H1 (cell line): ENCODE results near the gene PCNX1. TPM values are rescaled to one million over a fixed set of nuclear protein-coding genes. Genes with fewer than 3 reads are reported as not detected.

Experiments used
- CTCF ChIA-PET: fragments of 300-600 bp; sonication (Branson Sonifier 250); formaldehyde crosslinking; loops from one replicate; lab custom pipeline; 2021; ENCODE audit not compliant: partially characterized antibody; lab: Charles Lee
- POLR2A ChIA-PET: fragments of 300-600 bp; sonication (Branson Sonifier 250); formaldehyde crosslinking; loops from one replicate; lab custom pipeline; 2021; ENCODE audit warnings: inconsistent platforms; ENCODE audit not compliant: partially characterized antibody; lab: Charles Lee
- DNase-seq, 2 experiments: peaks; one replicate each; pipeline versions ENCODE4 v3.0.0 to v3.0.0-alpha.2; 2010 to 2022; ENCODE audit warnings: low spot score in 2 of 2, low read depth in 1 of 2, mixed read lengths in 1 of 2
- FAIRE-seq: peaks from 2 replicates; lab custom pipeline; 2011; peaks lifted over from hg19 to GRCh38; lab: Jason Lieb, UNC
- H2AFZ ChIP-seq: 2 replicates; pipeline ENCODE4 v1.8.1; 2012; ENCODE audit warnings: low read length, inconsistent platforms
- H2AK5ac ChIP-seq: 2 replicates; pipeline ENCODE4 v1.6.1; 2013; ENCODE audit warnings: low read depth, low read length
- H2BK120ac ChIP-seq: replicated peaks from 2 replicates; pipeline ENCODE3; 2013; ENCODE audit warnings: low read depth, low read length, inconsistent platforms
- H2BK12ac ChIP-seq: 2 replicates; pipeline ENCODE4 v1.6.1; 2013; ENCODE audit warnings: low read depth, low read length
- H2BK15ac ChIP-seq: 2 replicates; pipeline ENCODE4 v1.6.1; 2013; ENCODE audit warnings: low read length
- H2BK20ac ChIP-seq: 2 replicates; pipeline ENCODE4 v1.6.1; 2013; ENCODE audit warnings: low read length
- H2BK5ac ChIP-seq: 2 replicates; pipeline ENCODE4 v1.6.1; 2013; ENCODE audit warnings: low read depth, low read length
- H3K14ac ChIP-seq: 2 replicates; pipeline ENCODE4 v1.6.1; 2013; ENCODE audit warnings: inconsistent platforms; ENCODE audit not compliant: insufficient read length
- H3K18ac ChIP-seq: 2 replicates; pipeline ENCODE4 v1.6.1; 2013; ENCODE audit warnings: low read length; ENCODE audit errors: extremely low read depth
- H3K23ac ChIP-seq: 2 replicates; pipeline ENCODE4 v1.6.1; 2013; ENCODE audit warnings: inconsistent platforms; ENCODE audit not compliant: insufficient read length
- H3K23me2 ChIP-seq: 2 replicates; pipeline ENCODE4 v1.6.1; 2013; ENCODE audit warnings: low read depth, low read length
- H3K27ac ChIP-seq: 2 replicates; pipeline ENCODE4 v1.6.1; 2011; ENCODE audit warnings: low read depth, low read length, inconsistent platforms
- H3K27me3 ChIP-seq, 4 experiments: replicated peaks in 1 of 4; 1 replicate in 1 of 4; 2 replicates in 3 of 4; pipeline versions ENCODE4 v1.6.1 to v1.8.1; 2011 to 2013; ENCODE audit warnings: low read length in 3 of 4, mild to moderate bottlenecking in 3 of 4, inconsistent platforms in 2 of 4, mixed read lengths in 2 of 4, moderate library complexity in 1 of 4; ENCODE audit not compliant: control insufficient read depth in 3 of 4, insufficient read depth in 3 of 4; ENCODE audit errors: extremely low read depth in 1 of 4
- H3K36me3 ChIP-seq, 4 experiments: 2 replicates each; pipeline versions ENCODE4 v1.6.1 to v1.8.1; 2011 to 2013; ENCODE audit warnings: mild to moderate bottlenecking in 4 of 4, low read length in 3 of 4, moderate library complexity in 2 of 4, control low read depth in 1 of 4, inconsistent platforms in 1 of 4; ENCODE audit not compliant: insufficient read depth in 4 of 4, control insufficient read depth in 2 of 4
- H3K4ac ChIP-seq: replicated peaks from 2 replicates; pipeline ENCODE3; 2013; ENCODE audit warnings: low read length, low read depth, mixed read lengths, inconsistent platforms; ENCODE audit not compliant: insufficient read length
- H3K4me1 ChIP-seq, 4 experiments: replicated peaks in 1 of 4; 1 replicate in 1 of 4; 2 replicates in 3 of 4; pipeline versions ENCODE4 v1.6.1 to v1.8.1; 2011 to 2013; ENCODE audit warnings: low read length in 3 of 4, inconsistent platforms in 2 of 4, mixed read lengths in 1 of 4; ENCODE audit not compliant: insufficient read depth in 4 of 4, control insufficient read depth in 3 of 4
- H3K4me2 ChIP-seq, 2 experiments: 2 replicates each; pipeline versions ENCODE4 v1.6.1 to v1.8.1; 2011 to 2013; ENCODE audit warnings: low read depth in 2 of 2, low read length in 2 of 2, control low read depth in 1 of 2, inconsistent platforms in 1 of 2, mild to moderate bottlenecking in 1 of 2; ENCODE audit not compliant: insufficient read depth in 1 of 2
- H3K4me3 ChIP-seq, 4 experiments: fragments of 200-600, 300-600 bp in 1 of 4; sonication (generic), shearing (Covaris generic), sonication (Bioruptor Twin) in 1 of 4; 2 replicates each; pipeline versions ENCODE4 v1.5.1 to v1.8.1; 2011 to 2016; ENCODE audit warnings: low read length in 4 of 4, low read depth in 3 of 4, control low read depth in 2 of 4, inconsistent platforms in 2 of 4, mild to moderate bottlenecking in 2 of 4, mixed read lengths in 1 of 4, moderate library complexity in 1 of 4; ENCODE audit not compliant: insufficient read depth in 2 of 4; ENCODE audit errors: extremely low read depth in 1 of 4
- H3K56ac ChIP-seq: replicated peaks from 2 replicates; pipeline ENCODE3; 2013; ENCODE audit warnings: low read depth, mild to moderate bottlenecking, mixed read lengths, low read length, inconsistent platforms; ENCODE audit not compliant: insufficient read length
- H3K79me1 ChIP-seq: 2 replicates; pipeline ENCODE4 v1.6.1; 2013; ENCODE audit warnings: low read depth, low read length, control low read depth
- H3K79me2 ChIP-seq, 2 experiments: 2 replicates each; pipeline versions ENCODE4 v1.6.1 to v1.8.1; 2012 to 2013; ENCODE audit warnings: low read length in 2 of 2, mild to moderate bottlenecking in 2 of 2, inconsistent platforms in 1 of 2; ENCODE audit not compliant: insufficient read depth in 2 of 2, control insufficient read depth in 1 of 2
- H3K9ac ChIP-seq, 4 experiments: replicated peaks in 1 of 4; 1 replicate in 1 of 4; 2 replicates in 3 of 4; pipeline versions ENCODE4 v1.6.1 to v1.8.1; 2011 to 2013; ENCODE audit warnings: low read depth in 3 of 4, low read length in 3 of 4, control low read depth in 2 of 4, mild to moderate bottlenecking in 2 of 4, moderate library complexity in 2 of 4, inconsistent platforms in 1 of 4; ENCODE audit errors: extremely low read depth in 1 of 4
- H3K9me3 ChIP-seq, 2 experiments: 2 replicates each; pipeline versions ENCODE4 v1.6.1 to v1.8.1; 2012 to 2013; ENCODE audit warnings: mild to moderate bottlenecking in 2 of 2, moderate library complexity in 2 of 2, control low read depth in 1 of 2, inconsistent platforms in 1 of 2, low read depth in 1 of 2, low read length in 1 of 2, mixed read lengths in 1 of 2; ENCODE audit not compliant: insufficient read depth in 2 of 2
- H4K20me1 ChIP-seq, 2 experiments: replicated peaks in 1 of 2; 2 replicates each; pipeline versions ENCODE3 to v1.8.1; 2011 to 2013; ENCODE audit warnings: inconsistent platforms in 2 of 2, low read length in 2 of 2, mild to moderate bottlenecking in 1 of 2; ENCODE audit not compliant: insufficient read depth in 2 of 2, control insufficient read depth in 1 of 2
- H4K5ac ChIP-seq: 2 replicates; pipeline ENCODE4 v1.6.1; 2013; ENCODE audit warnings: low read length, low read depth, mixed read lengths, inconsistent platforms; ENCODE audit not compliant: insufficient read length
- H4K8ac ChIP-seq: 2 replicates; pipeline ENCODE4 v1.8.0; 2013; ENCODE audit warnings: mild to moderate bottlenecking, moderate library complexity, low read length, inconsistent platforms; ENCODE audit not compliant: insufficient read depth; ENCODE audit errors: extremely low read depth
- H4K91ac ChIP-seq: replicated peaks from 2 replicates; pipeline ENCODE3; 2013; ENCODE audit warnings: low read length, mixed read lengths, inconsistent platforms; ENCODE audit not compliant: insufficient read length
- WGBS, 2 experiments: shearing (Covaris generic) in 1 of 2; methylation state at CpG; one replicate each; pipeline versions ENCODE4 v1.1.6 to v1.1.7; 2013 to 2015; ENCODE audit warnings: low lambda C conversion rate in 2 of 2, mixed read lengths in 2 of 2, inconsistent platforms in 1 of 2, low coverage in 1 of 2, missing lambda C conversion rate in 1 of 2; ENCODE audit not compliant: insufficient replicate concordance in 2 of 2, insufficient coverage in 1 of 2, insufficient read length in 1 of 2; ENCODE audit errors: extremely low coverage in 1 of 2, missing lambda C conversion rate in 1 of 2; 5-methylcytosine and 5-hydroxymethylcytosine counted together
- polyA plus RNA-seq, 7 experiments: library from polyadenylated mRNA; depleted of rRNA in 3 of 7; stranded (reverse) in 5 of 7; unstranded in 2 of 7; fragments of >200 nt in 5 of 7; fragments of 200-250 nt in 2 of 7; gene quantifications; 1 replicate in 5 of 7; 2 replicates in 1 of 7; 4 replicates in 1 of 7; pipeline versions ENCODE4 v1.2.1 to v1.2.3, GENCODE V29; 2011 to 2013; ENCODE audit warnings: missing spikeins in 2 of 7, mixed read lengths in 2 of 7
- total RNA-seq: library from RNA; stranded (reverse); fragmentation: NEBNext Ultra II Directional; extraction: Animal tissue kit (Norgen Biotek cat#: 25700); gene quantifications from 2 replicates; pipeline ENCODE4 v1.2.1, GENCODE V29; 2021

The PCNX1 gene
- total and polyA plus RNA-seq, 2 of the 8 experiments (the other 6 are each of a cell fraction or from before 2014, with no cell fraction given) = 37.7 to 53.2 TPM

DNA sequence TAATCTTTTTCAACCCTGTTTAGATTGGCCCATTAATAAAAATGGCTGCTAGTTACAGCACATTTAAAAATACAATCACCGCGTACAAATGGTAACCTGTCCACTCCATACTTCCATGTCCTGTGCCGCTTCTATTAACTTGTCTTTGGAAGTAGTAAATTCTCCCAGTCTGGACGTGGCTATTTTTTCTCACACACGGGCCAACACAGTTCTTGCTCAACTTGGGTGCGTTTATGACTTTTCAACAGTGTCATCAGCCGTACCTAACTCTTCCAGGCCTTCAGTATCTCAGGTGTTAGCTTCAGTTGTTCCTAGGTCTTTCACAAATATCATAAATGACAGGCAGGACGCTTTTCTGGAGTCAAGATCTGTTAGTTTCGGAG, 475 bp upstream of the PCNX1 start:
- H2BK12ac ChIP-seq = no peak overlapping the region
- no peak overlapping the region for H2BK20ac ChIP-seq
- no peak overlapping the region for H4K5ac ChIP-seq
- no peak overlapping the region for H2BK120ac ChIP-seq
- ChIA-PET CTCF (interaction anchor here (0.7 to 4.3 kb wide), 19 partner anchors 11 to 376 kb away, joined by 3 to 39 read pairs (median 5); no protein-coding TSS in a partner anchor), POLR2A (interaction anchor here (0.7 to 1.6 kb wide), 8 partner anchors 9 to 985 kb away, joined by 3 to 7 read pairs (median 3); partner anchors contain the start of gene MED6)
- peak overlapping the region in 1 of 4 experiments; percentile 35; a peak in 2 of 7 replicates for H3K9ac ChIP-seq
- no peaks in the 10 kb centered on the region for H3K36me3 ChIP-seq
- H3K18ac ChIP-seq = no peak overlapping the region; the same call in 1 of the 2 replicates
- no peak overlapping the region for H3K4ac ChIP-seq
- H3K23ac ChIP-seq = no peak overlapping the region
- peaks cover 3% of the 10 kb centered on the region for H3K23me2 ChIP-seq
- no peak overlapping the region for H3K27ac ChIP-seq
- H2BK5ac ChIP-seq = no peak overlapping the region
- WGBS, 2 experiments = 58% methylated on average over 9 of the region's 9 CpGs; no CpG with 5 or more reads in 1 of the 2 experiments
- DNase-seq (no peak), FAIRE-seq (no peak)
- no peaks in the 10 kb centered on the region for H3K9me3 ChIP-seq
- no peak overlapping the region for H4K91ac ChIP-seq
- H3K4me2 ChIP-seq = peak overlapping the region; percentile 33 to 72
- H3K4me1 ChIP-seq = peaks cover 0 to 9% (median 6%) of the 10 kb centered on the region in 4 experiments; a peak in 5 of 7 replicates
- no peak overlapping the region for H2AK5ac ChIP-seq
- H3K79me2 ChIP-seq = peaks cover 12 to 36% of the 10 kb centered on the region in 2 experiments
- H3K56ac ChIP-seq = no peak overlapping the region
- peak overlapping the region; percentile 98 for H2AFZ ChIP-seq
- H4K20me1 ChIP-seq = peaks cover 2 to 13% of the 10 kb centered on the region in 2 experiments
- H3K79me1 ChIP-seq = peaks cover 5% of the 10 kb centered on the region; the same call in 1 of the 2 replicates
- H4K8ac ChIP-seq = no peak overlapping the region
- H2BK15ac ChIP-seq = no peak overlapping the region
- peak overlapping the region; percentile 36 to 96 (median 70); a peak in 7 of 8 replicates for H3K4me3 ChIP-seq
- no peak overlapping the region for H3K14ac ChIP-seq
- H3K27me3 ChIP-seq = 0 out of 7 replicates have a peak, but pooled peaks cover 0 to 4% (median 0%) of the 10 kb centered on the region in 4 experiments
